Esophagus (tissue), 2 donors: ENCODE measurements around the gene VAMP5. TPM values are rescaled to one million over a fixed set of nuclear protein-coding genes. Genes with fewer than 3 reads are reported as not detected.

Source experiments
- polyA plus RNA-seq, 2 donors: library from polyadenylated mRNA; stranded (reverse); fragments of 200-250 nt; gene quantifications; one replicate each; pipeline ENCODE4 v1.2.3, GENCODE V29; 2013
- donor health status: healthy with polysubstance abuse.
- donor health status: Bipolar disorder and iron deficiency.

VAMP5 gene
- polyA plus RNA-seq, 2 donors = 19.5 to 39.6 TPM

Other genes starting within 250 kb of the VAMP5 start
- gene RETSAT, start 229.9 kb upstream of the VAMP5 start, polyA plus RNA-seq = 10 to 100 TPM; 35.3 to 46.2 TPM
- 10 to 100 TPM in 1 of 2 donors, 1 to 10 TPM in 1; 8.7 to 16.1 TPM for gene ELMOD3, start 229.7 kb upstream of the VAMP5 start, polyA plus RNA-seq
- gene CAPG, start 174.1 kb upstream of the VAMP5 start, polyA plus RNA-seq = 100 to 1,000 TPM; 273 to 297 TPM
- under 1 TPM; 0.07 to 0.14 TPM for gene SH2D6, start 165.7 kb upstream of the VAMP5 start, polyA plus RNA-seq
- gene MAT2A, start 45.3 kb upstream of the VAMP5 start, polyA plus RNA-seq = 100 to 1,000 TPM in 1 of 2 donors, 10 to 100 TPM in 1; 53.9 to 113 TPM
- 10 to 100 TPM; 10.2 to 18.1 TPM for gene GGCX, start 22.9 kb upstream of the VAMP5 start, polyA plus RNA-seq
- gene VAMP8, start 6.8 kb upstream of the VAMP5 start, polyA plus RNA-seq = 100 to 1,000 TPM; 337 to 430 TPM
- 100 to 1,000 TPM; 159 to 189 TPM for gene RNF181, start 11.3 kb downstream of the VAMP5 start, polyA plus RNA-seq
- gene TMEM150A, start 18.3 kb downstream of the VAMP5 start, polyA plus RNA-seq = 1 to 10 TPM; 9.3 to 9.9 TPM
- 10 to 100 TPM; 13.8 to 31.7 TPM for gene C2orf68, start 27.6 kb downstream of the VAMP5 start, polyA plus RNA-seq
- 10 to 100 TPM; 18.3 to 30.8 TPM for gene USP39, start 31.8 kb downstream of the VAMP5 start, polyA plus RNA-seq
- gene SFTPB, start 83.8 kb downstream of the VAMP5 start, polyA plus RNA-seq = 1 to 10 TPM in 1 of 2 donors, under 1 TPM in 1; 0.77 to 1.9 TPM
- gene GNLY, start 109.9 kb downstream of the VAMP5 start, polyA plus RNA-seq = 1 to 10 TPM; 1.2 to 1.7 TPM
- gene ATOH8, start 169.6 kb downstream of the VAMP5 start, polyA plus RNA-seq = 1 to 10 TPM; 3.0 to 5.9 TPM